H1 (cell line): ENCODE data around the gene TMEM196. TPM values are rescaled to one million over a fixed set of nuclear protein-coding genes. Genes with fewer than 3 reads are reported as not detected.

Experiments used
- CTCF ChIA-PET: fragments of 300-600 bp; sonication (Branson Sonifier 250); formaldehyde crosslinking; loops from one replicate; lab custom pipeline; 2021; ENCODE audit not compliant: partially characterized antibody; lab: Charles Lee
- POLR2A ChIA-PET: fragments of 300-600 bp; sonication (Branson Sonifier 250); formaldehyde crosslinking; loops from one replicate; lab custom pipeline; 2021; ENCODE audit warnings: inconsistent platforms; ENCODE audit not compliant: partially characterized antibody; lab: Charles Lee
- DNase-seq, 2 experiments: peaks; one replicate each; pipeline versions ENCODE4 v3.0.0 to v3.0.0-alpha.2; 2010 to 2022; ENCODE audit warnings: low spot score in 2 of 2, low read depth in 1 of 2, mixed read lengths in 1 of 2
- FAIRE-seq: peaks from 2 replicates; lab custom pipeline; 2011; peaks lifted over from hg19 to GRCh38; lab: Jason Lieb, UNC
- H2AFZ ChIP-seq: 2 replicates; pipeline ENCODE4 v1.8.1; 2012; ENCODE audit warnings: low read length, inconsistent platforms
- H2AK5ac ChIP-seq: 2 replicates; pipeline ENCODE4 v1.6.1; 2013; ENCODE audit warnings: low read depth, low read length
- H2BK120ac ChIP-seq: replicated peaks from 2 replicates; pipeline ENCODE3; 2013; ENCODE audit warnings: low read depth, low read length, inconsistent platforms
- H2BK12ac ChIP-seq: 2 replicates; pipeline ENCODE4 v1.6.1; 2013; ENCODE audit warnings: low read depth, low read length
- H2BK15ac ChIP-seq: 2 replicates; pipeline ENCODE4 v1.6.1; 2013; ENCODE audit warnings: low read length
- H2BK20ac ChIP-seq: 2 replicates; pipeline ENCODE4 v1.6.1; 2013; ENCODE audit warnings: low read length
- H2BK5ac ChIP-seq: 2 replicates; pipeline ENCODE4 v1.6.1; 2013; ENCODE audit warnings: low read depth, low read length
- H3K14ac ChIP-seq: 2 replicates; pipeline ENCODE4 v1.6.1; 2013; ENCODE audit warnings: inconsistent platforms; ENCODE audit not compliant: insufficient read length
- H3K18ac ChIP-seq: 2 replicates; pipeline ENCODE4 v1.6.1; 2013; ENCODE audit warnings: low read length; ENCODE audit errors: extremely low read depth
- H3K23ac ChIP-seq: 2 replicates; pipeline ENCODE4 v1.6.1; 2013; ENCODE audit warnings: inconsistent platforms; ENCODE audit not compliant: insufficient read length
- H3K23me2 ChIP-seq: 2 replicates; pipeline ENCODE4 v1.6.1; 2013; ENCODE audit warnings: low read depth, low read length
- H3K27ac ChIP-seq: 2 replicates; pipeline ENCODE4 v1.6.1; 2011; ENCODE audit warnings: low read depth, low read length, inconsistent platforms
- H3K27me3 ChIP-seq, 4 experiments: replicated peaks in 1 of 4; 1 replicate in 1 of 4; 2 replicates in 3 of 4; pipeline versions ENCODE4 v1.6.1 to v1.8.1; 2011 to 2013; ENCODE audit warnings: low read length in 3 of 4, mild to moderate bottlenecking in 3 of 4, inconsistent platforms in 2 of 4, mixed read lengths in 2 of 4, moderate library complexity in 1 of 4; ENCODE audit not compliant: control insufficient read depth in 3 of 4, insufficient read depth in 3 of 4; ENCODE audit errors: extremely low read depth in 1 of 4
- H3K36me3 ChIP-seq, 4 experiments: 2 replicates each; pipeline versions ENCODE4 v1.6.1 to v1.8.1; 2011 to 2013; ENCODE audit warnings: mild to moderate bottlenecking in 4 of 4, low read length in 3 of 4, moderate library complexity in 2 of 4, control low read depth in 1 of 4, inconsistent platforms in 1 of 4; ENCODE audit not compliant: insufficient read depth in 4 of 4, control insufficient read depth in 2 of 4
- H3K4ac ChIP-seq: replicated peaks from 2 replicates; pipeline ENCODE3; 2013; ENCODE audit warnings: low read length, low read depth, mixed read lengths, inconsistent platforms; ENCODE audit not compliant: insufficient read length
- H3K4me1 ChIP-seq, 4 experiments: replicated peaks in 1 of 4; 1 replicate in 1 of 4; 2 replicates in 3 of 4; pipeline versions ENCODE4 v1.6.1 to v1.8.1; 2011 to 2013; ENCODE audit warnings: low read length in 3 of 4, inconsistent platforms in 2 of 4, mixed read lengths in 1 of 4; ENCODE audit not compliant: insufficient read depth in 4 of 4, control insufficient read depth in 3 of 4
- H3K4me2 ChIP-seq, 2 experiments: 2 replicates each; pipeline versions ENCODE4 v1.6.1 to v1.8.1; 2011 to 2013; ENCODE audit warnings: low read depth in 2 of 2, low read length in 2 of 2, control low read depth in 1 of 2, inconsistent platforms in 1 of 2, mild to moderate bottlenecking in 1 of 2; ENCODE audit not compliant: insufficient read depth in 1 of 2
- H3K4me3 ChIP-seq, 4 experiments: fragments of 200-600, 300-600 bp in 1 of 4; sonication (generic), shearing (Covaris generic), sonication (Bioruptor Twin) in 1 of 4; 2 replicates each; pipeline versions ENCODE4 v1.5.1 to v1.8.1; 2011 to 2016; ENCODE audit warnings: low read length in 4 of 4, low read depth in 3 of 4, control low read depth in 2 of 4, inconsistent platforms in 2 of 4, mild to moderate bottlenecking in 2 of 4, mixed read lengths in 1 of 4, moderate library complexity in 1 of 4; ENCODE audit not compliant: insufficient read depth in 2 of 4; ENCODE audit errors: extremely low read depth in 1 of 4
- H3K56ac ChIP-seq: replicated peaks from 2 replicates; pipeline ENCODE3; 2013; ENCODE audit warnings: low read depth, mild to moderate bottlenecking, mixed read lengths, low read length, inconsistent platforms; ENCODE audit not compliant: insufficient read length
- H3K79me1 ChIP-seq: 2 replicates; pipeline ENCODE4 v1.6.1; 2013; ENCODE audit warnings: low read depth, low read length, control low read depth
- H3K79me2 ChIP-seq, 2 experiments: 2 replicates each; pipeline versions ENCODE4 v1.6.1 to v1.8.1; 2012 to 2013; ENCODE audit warnings: low read length in 2 of 2, mild to moderate bottlenecking in 2 of 2, inconsistent platforms in 1 of 2; ENCODE audit not compliant: insufficient read depth in 2 of 2, control insufficient read depth in 1 of 2
- H3K9ac ChIP-seq, 4 experiments: replicated peaks in 1 of 4; 1 replicate in 1 of 4; 2 replicates in 3 of 4; pipeline versions ENCODE4 v1.6.1 to v1.8.1; 2011 to 2013; ENCODE audit warnings: low read depth in 3 of 4, low read length in 3 of 4, control low read depth in 2 of 4, mild to moderate bottlenecking in 2 of 4, moderate library complexity in 2 of 4, inconsistent platforms in 1 of 4; ENCODE audit errors: extremely low read depth in 1 of 4
- H3K9me3 ChIP-seq, 2 experiments: 2 replicates each; pipeline versions ENCODE4 v1.6.1 to v1.8.1; 2012 to 2013; ENCODE audit warnings: mild to moderate bottlenecking in 2 of 2, moderate library complexity in 2 of 2, control low read depth in 1 of 2, inconsistent platforms in 1 of 2, low read depth in 1 of 2, low read length in 1 of 2, mixed read lengths in 1 of 2; ENCODE audit not compliant: insufficient read depth in 2 of 2
- H4K20me1 ChIP-seq, 2 experiments: replicated peaks in 1 of 2; 2 replicates each; pipeline versions ENCODE3 to v1.8.1; 2011 to 2013; ENCODE audit warnings: inconsistent platforms in 2 of 2, low read length in 2 of 2, mild to moderate bottlenecking in 1 of 2; ENCODE audit not compliant: insufficient read depth in 2 of 2, control insufficient read depth in 1 of 2
- H4K5ac ChIP-seq: 2 replicates; pipeline ENCODE4 v1.6.1; 2013; ENCODE audit warnings: low read length, low read depth, mixed read lengths, inconsistent platforms; ENCODE audit not compliant: insufficient read length
- H4K8ac ChIP-seq: 2 replicates; pipeline ENCODE4 v1.8.0; 2013; ENCODE audit warnings: mild to moderate bottlenecking, moderate library complexity, low read length, inconsistent platforms; ENCODE audit not compliant: insufficient read depth; ENCODE audit errors: extremely low read depth
- H4K91ac ChIP-seq: replicated peaks from 2 replicates; pipeline ENCODE3; 2013; ENCODE audit warnings: low read length, mixed read lengths, inconsistent platforms; ENCODE audit not compliant: insufficient read length
- RNF2 ChIP-seq: fragments of 200-900, 300-1000 bp; sonication (generic); IDR thresholded peaks from 2 replicates; pipeline ENCODE4 v1.7.1; 2016; ENCODE audit warnings: borderline replicate concordance, low read depth, mild to moderate bottlenecking, antibody characterized with exemption, low read length; ENCODE audit not compliant: poor library complexity, severe bottlenecking; ENCODE audit errors: missing control alignments
- WGBS, 2 experiments: shearing (Covaris generic) in 1 of 2; methylation state at CpG; one replicate each; pipeline versions ENCODE4 v1.1.6 to v1.1.7; 2013 to 2015; ENCODE audit warnings: low lambda C conversion rate in 2 of 2, mixed read lengths in 2 of 2, inconsistent platforms in 1 of 2, low coverage in 1 of 2, missing lambda C conversion rate in 1 of 2; ENCODE audit not compliant: insufficient replicate concordance in 2 of 2, insufficient coverage in 1 of 2, insufficient read length in 1 of 2; ENCODE audit errors: extremely low coverage in 1 of 2, missing lambda C conversion rate in 1 of 2; 5-methylcytosine and 5-hydroxymethylcytosine counted together
- polyA plus RNA-seq, 7 experiments: library from polyadenylated mRNA; depleted of rRNA in 3 of 7; stranded (reverse) in 5 of 7; unstranded in 2 of 7; fragments of >200 nt in 5 of 7; fragments of 200-250 nt in 2 of 7; gene quantifications; 1 replicate in 5 of 7; 2 replicates in 1 of 7; 4 replicates in 1 of 7; pipeline versions ENCODE4 v1.2.1 to v1.2.3, GENCODE V29; 2011 to 2013; ENCODE audit warnings: missing spikeins in 2 of 7, mixed read lengths in 2 of 7
- total RNA-seq: library from RNA; stranded (reverse); fragmentation: NEBNext Ultra II Directional; extraction: Animal tissue kit (Norgen Biotek cat#: 25700); gene quantifications from 2 replicates; pipeline ENCODE4 v1.2.1, GENCODE V29; 2021

Gene TMEM196
- total and polyA plus RNA-seq, 2 of the 8 experiments (the other 6 are each of a cell fraction or from before 2014, with no cell fraction given), result 0.06 to 0.07 TPM

GRCh38 chr7:19816128-19816527 is 42.7 kb upstream of the TMEM196 start:
- 87% methylated on average over 2 of the region's 2 CpGs; no CpG with 5 or more reads in 1 of the 2 experiments for WGBS, 2 experiments
- CTCF ChIA-PET, result interaction anchor here (0.7 kb wide), 1 partner anchor 62 kb away, joined by 3 read pairs; no protein-coding TSS in a partner anchor
- TF ChIP-seq RNF2, result no peak

More at GRCh38 chr7:19816128-19816527, 42.7 kb upstream of the TMEM196 start:
- Histone ChIP-seq H3K23ac (no peak overlapping the region), H4K91ac (no peak overlapping the region), H3K27ac (no peak overlapping the region), H2BK20ac (no peak overlapping the region), H2BK15ac (no peak overlapping the region), H3K4ac (no peak overlapping the region), H3K9ac (no peak overlapping the region), H3K4me1 (no peaks in the 10 kb centered on the region), H2BK120ac (no peak overlapping the region), H3K27me3 (no peaks in the 10 kb centered on the region), H2AK5ac (no peak overlapping the region), H2BK12ac (no peak overlapping the region), H4K5ac (no peak overlapping the region), H4K20me1 (no peaks in the 10 kb centered on the region), H3K14ac (no peak overlapping the region), H3K9me3 (no peaks in the 10 kb centered on the region), H3K23me2 (no peaks in the 10 kb centered on the region), H4K8ac (no peak overlapping the region), H3K79me2 (no peaks in the 10 kb centered on the region), H3K36me3 (no peaks in the 10 kb centered on the region), H3K18ac (no peak overlapping the region), H3K4me2 (no peak overlapping the region), H3K4me3 (no peak overlapping the region), H2BK5ac (no peak overlapping the region), H3K56ac (no peak overlapping the region), H3K79me1 (no peaks in the 10 kb centered on the region), H2AFZ (no peak overlapping the region)
- POLR2A ChIA-PET, result no interaction called here
- DNase-seq (no peak), FAIRE-seq (no peak)
